GM12865 (cell line): ENCODE results near the gene EPN3.

Experiments
- DNase-seq: peaks from one replicate; pipeline ENCODE4 v3.0.0; 2010; ENCODE audit warnings: low read depth
- H3K4me3 ChIP-seq: 2 replicates; pipeline ENCODE4 v1.5.1; 2011; ENCODE audit warnings: mild to moderate bottlenecking, low read depth, low read length, control low read depth
- CTCF ChIP-seq: IDR thresholded peaks from 2 replicates; pipeline ENCODE4 v1.5.1; 2011; ENCODE audit warnings: low read length, control low read depth, low read depth, inconsistent platforms; ENCODE audit not compliant: insufficient read depth; ENCODE audit errors: missing control alignments

The EPN3 gene

GRCh38 chr17:50570528-50570927 is 38.0 kb downstream of the EPN3 start:
- TF ChIP-seq CTCF: no peak
- H3K4me3 ChIP-seq: no peak overlapping the region
- no peak for DNase-seq

- DNase-seq: no peak
- H3K4me3 ChIP-seq: no peak overlapping the region
- no peak for TF ChIP-seq CTCF
These were observed 39.1 kb downstream of the EPN3 start for GRCh38 chr17:50571681-50572080.

GRCh38 chr17:50572541-50572940 is 40.0 kb downstream of the EPN3 start:
- no peak overlapping the region for H3K4me3 ChIP-seq
- TF ChIP-seq CTCF: no peak
- no peak for DNase-seq

GRCh38 chr17:50573866-50574611 is 41.5 kb downstream of the EPN3 start:
- no peak overlapping the region for H3K4me3 ChIP-seq
- DNase-seq: no peak
- no peak for TF ChIP-seq CTCF

- peak; percentile 13 for TF ChIP-seq CTCF
- H3K4me3 ChIP-seq: no peak overlapping the region
- no peak for DNase-seq
These were observed 43.2 kb downstream of the EPN3 start for GRCh38 chr17:50575581-50576210.

- no peak for DNase-seq
- no peak for TF ChIP-seq CTCF
- no peak overlapping the region for H3K4me3 ChIP-seq
These were observed 44.3 kb downstream of the EPN3 start for GRCh38 chr17:50576864-50577263.

GRCh38 chr17:50577451-50577954 is 45.0 kb downstream of the EPN3 start:
- no peak for TF ChIP-seq CTCF
- no peak overlapping the region for H3K4me3 ChIP-seq
- no peak for DNase-seq
